Measurements from ENCODE around the gene IGSF3.

Gene IGSF3

DNA sequence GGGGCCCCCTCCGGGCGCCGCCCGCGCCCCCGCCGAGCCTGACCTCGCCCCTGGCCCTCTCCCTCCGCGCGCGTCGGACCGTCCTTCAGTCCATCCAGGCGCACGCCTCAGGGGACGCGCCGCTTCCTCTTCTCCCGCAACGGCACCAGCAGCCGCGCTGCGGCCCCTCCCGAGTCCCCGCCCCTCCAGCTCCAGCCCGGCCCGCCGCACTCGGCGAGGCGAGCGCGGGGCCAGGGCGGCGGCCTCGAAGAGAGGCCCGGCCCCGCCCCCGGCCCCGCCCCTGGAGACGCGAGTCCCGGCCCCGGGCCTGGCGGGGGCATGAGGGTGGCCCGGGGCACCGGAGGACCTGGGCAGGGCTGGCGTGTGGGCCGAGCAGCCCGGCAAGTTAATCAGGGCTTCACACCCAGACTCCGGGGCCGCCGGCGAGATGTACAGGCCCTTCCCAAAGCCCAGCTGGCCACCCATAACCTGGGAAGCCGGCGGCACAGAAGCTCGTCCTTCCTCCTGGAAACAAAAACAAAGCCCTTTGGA lies at the start of gene IGSF3:
Gene IGSF3 (minus strand): TSS at position 159 of the 531 bp plus-strand sequence. CDS start 1,407 bp downstream, outside the sequence.
- in situ Hi-C loops (cut with MboI; ENCODE audit: low sequenced_read_pairs): no loop called here

GRCh38 chr1:116717318-116717717 lies 49.8 kb upstream of the IGSF3 start:
- in situ Hi-C loops (cut with MboI; ENCODE audit: low sequenced_read_pairs): no loop called here

GRCh38 chr1:116716391-116716790 lies 48.9 kb upstream of the IGSF3 start:
- in situ Hi-C loops (cut with MboI; ENCODE audit: low sequenced_read_pairs): no loop called here

DNA sequence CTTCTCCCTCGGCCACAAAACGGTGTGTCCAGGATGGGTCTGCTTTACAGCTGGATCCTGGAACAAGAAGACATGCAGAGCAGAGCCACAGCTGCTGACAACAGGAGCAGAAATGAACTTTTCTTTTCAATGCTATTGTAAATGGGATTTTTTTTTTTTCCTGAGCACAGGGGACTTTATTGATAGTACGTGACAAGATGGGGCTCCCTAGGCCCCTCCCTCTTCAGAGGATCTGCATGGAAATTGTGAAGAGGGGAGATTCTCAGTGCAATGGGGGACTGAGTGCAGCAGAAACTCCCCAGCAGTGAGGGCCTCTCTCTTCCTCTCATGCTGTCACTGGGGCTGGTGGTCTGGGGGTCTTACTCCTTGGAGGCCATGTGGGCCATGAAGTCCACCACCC lies 45.9 kb upstream of the IGSF3 start:
- in situ Hi-C loops (cut with MboI; ENCODE audit: low sequenced_read_pairs): no loop called here

DNA sequence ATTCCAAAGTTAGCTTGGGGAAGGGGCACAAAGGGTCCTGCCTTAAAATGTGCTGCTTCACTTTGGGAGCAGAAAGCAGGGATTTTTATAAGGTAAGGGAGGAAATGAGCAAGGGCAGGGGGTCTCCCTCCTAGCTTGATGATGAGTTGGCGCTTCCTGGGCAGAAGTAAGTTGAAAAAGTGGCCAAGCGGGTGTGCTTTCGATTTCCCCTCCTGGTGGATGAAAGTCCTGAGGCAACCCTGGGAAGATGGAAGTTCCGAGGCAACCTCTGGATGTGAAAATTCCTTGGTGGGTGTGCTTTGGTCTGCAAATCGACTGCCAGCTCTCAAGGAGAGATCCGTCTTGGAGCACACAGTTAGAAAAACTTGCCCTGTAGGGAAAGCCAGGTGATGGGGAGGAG lies 45.0 kb upstream of the IGSF3 start:
- in situ Hi-C loops (cut with MboI; ENCODE audit: low sequenced_read_pairs): no loop called here

GRCh38 chr1:116711263-116711840 lies 43.8 kb upstream of the IGSF3 start:
- in situ Hi-C loops (cut with MboI; ENCODE audit: low sequenced_read_pairs): no loop called here

- in situ Hi-C loops (cut with MboI; ENCODE audit: low sequenced_read_pairs): no loop called here
Observed at GRCh38 chr1:116710420-116711262, 43.1 kb upstream of the IGSF3 start.

DNA sequence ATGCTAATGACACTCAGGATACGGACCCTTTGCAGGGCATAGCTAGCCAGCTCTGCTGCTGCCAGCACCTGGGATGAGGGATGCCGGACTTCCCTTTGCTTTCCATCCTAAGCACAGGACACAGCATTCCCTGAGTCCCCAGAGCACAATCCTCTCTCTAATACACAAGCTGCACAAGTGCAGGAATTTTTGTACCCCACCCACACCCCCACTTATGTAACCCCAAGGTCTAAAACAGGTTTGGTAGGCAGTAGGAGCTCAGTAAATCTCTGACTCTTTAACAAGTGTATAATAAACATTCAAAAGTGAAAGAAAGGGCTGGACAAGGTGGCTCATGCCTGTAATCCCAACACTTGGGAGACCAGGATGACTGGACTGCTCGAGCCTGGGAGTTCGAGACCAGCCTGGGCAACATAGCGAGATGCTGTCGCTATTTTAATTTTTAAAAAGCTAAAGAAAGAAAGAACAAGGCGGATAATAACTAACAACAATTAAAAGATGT lies 42.2 kb upstream of the IGSF3 start:
- in situ Hi-C loops (cut with MboI; ENCODE audit: low sequenced_read_pairs): no loop called here

DNA sequence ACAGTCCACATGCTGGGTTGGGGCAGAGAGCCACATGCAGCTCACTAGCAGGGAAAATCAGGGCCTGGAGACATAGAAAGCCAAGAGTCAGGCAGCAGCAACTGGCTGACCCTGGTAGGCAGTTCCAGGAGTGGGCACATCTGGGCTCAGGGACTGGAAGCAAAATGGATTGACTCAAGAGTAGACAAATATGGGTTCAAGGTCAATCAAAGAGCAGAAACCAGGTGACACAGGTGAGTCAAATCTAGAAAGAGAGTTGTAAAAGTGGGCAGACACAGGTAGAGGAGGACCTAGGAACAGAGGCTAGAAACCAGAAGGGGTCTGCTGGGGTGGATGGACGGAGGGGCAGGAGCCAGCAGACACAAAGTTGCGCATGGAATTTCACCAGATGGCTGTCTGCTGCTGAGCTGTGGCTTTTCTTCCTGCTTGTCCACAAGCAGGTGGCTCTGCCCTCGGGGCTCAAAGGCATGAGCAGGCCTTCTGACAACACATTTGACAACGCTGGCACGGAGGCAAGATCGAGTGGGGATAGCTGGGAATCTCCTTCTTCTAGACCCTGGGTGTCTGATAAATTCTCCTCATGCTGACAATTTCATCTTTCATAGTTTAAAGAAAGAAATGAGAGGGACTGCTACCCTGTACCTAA lies 40.8 kb upstream of the IGSF3 start:
- in situ Hi-C loops (cut with MboI; ENCODE audit: low sequenced_read_pairs): no loop called here

DNA sequence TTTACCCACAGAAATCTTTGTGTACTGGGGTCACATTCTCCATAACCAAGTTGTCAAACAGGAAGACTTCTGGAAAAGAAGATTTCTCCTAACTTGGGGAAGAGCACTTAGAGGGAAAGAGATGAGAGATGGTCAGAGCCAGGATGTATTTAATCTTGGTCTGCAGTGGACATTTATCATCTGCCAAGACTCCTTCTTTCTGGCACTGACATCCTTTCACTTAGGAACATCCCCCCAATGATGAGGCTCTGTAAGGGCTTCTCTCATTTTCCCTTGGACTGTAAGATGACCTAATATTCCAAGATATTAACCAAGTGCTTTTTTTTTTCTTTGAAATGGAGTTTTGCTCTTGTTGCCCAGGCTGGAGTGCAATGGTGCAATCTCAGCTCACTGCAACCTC lies 39.3 kb upstream of the IGSF3 start:
- in situ Hi-C loops (cut with MboI; ENCODE audit: low sequenced_read_pairs): no loop called here

GRCh38 chr1:116706123-116706522 lies 38.6 kb upstream of the IGSF3 start:
- in situ Hi-C loops (cut with MboI; ENCODE audit: low sequenced_read_pairs): no loop called here

DNA sequence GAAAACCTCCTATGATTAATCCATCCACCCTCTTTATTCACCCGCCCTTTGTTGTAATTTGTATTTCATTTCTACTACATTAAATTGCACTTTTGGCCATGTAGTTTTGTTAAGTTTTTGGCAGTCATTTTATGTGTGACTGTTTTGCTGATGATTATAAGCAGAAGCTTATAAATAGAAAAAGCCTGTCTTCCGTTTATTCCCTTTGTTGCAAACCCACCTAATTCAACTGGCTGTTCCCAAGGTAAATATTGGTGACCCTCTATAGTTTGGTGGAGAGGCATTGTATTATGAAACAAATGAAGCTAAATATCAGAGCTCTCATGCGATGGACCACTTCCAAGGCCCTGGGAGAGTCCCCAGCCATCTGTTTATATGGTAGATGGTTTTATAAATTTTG lies 36.7 kb upstream of the IGSF3 start:
- in situ Hi-C loops (cut with MboI; ENCODE audit: low sequenced_read_pairs): no loop called here

- in situ Hi-C loops (cut with MboI; ENCODE audit: low sequenced_read_pairs): no loop called here
Observed at GRCh38 chr1:116699605-116700004, 32.1 kb upstream of the IGSF3 start.

DNA sequence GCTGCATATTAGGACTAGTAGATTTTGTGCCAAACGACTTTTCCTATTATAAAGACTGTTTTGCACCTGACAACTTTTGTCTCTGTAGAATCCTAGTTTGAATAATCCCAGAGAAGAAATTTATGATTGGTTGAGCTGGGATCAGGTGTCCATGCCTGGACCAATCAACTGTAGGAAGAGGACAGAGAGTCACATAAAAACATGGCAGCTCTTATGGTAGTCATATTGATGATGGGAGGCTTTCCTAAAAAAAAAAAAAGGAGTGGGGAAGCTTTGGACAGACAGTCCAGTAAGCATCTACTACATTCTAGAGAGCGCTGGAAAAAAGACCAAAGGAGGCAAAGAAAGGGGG lies 30.7 kb upstream of the IGSF3 start:
- in situ Hi-C loops (cut with MboI; ENCODE audit: low sequenced_read_pairs): no loop called here

DNA sequence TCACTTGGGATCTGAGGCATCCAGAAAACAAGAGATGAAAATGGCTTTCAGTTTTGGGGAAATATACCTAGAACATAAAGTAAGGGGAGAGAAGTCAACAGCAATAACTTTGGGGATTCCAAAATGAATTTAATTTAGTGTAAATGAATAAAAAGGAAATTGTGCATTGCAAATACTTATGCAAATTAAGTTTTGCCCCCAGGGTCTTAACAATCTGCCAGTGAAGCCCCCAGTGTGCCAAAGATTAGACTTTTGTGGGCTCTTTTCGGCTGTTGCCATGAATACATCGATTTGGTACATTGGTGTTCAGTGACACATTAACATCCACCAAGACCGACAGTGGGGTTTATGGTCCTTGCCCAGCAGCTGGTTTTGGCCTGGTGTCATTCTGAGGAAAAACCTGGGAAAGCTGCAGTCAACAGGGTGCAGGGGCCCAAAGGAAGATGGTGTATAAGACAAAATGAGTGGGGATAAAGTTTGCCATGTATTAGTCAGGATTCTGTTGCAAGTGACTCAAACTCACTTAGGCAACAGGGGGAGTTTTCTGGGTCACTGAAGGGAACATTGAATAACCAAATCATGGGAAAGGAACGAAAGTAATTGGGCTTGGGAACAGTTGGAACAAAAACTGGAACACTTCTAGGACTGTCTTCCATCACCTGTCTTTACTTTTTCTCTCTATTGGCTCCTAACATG lies 30.2 kb upstream of the IGSF3 start:
- in situ Hi-C loops (cut with MboI; ENCODE audit: low sequenced_read_pairs): no loop called here

DNA sequence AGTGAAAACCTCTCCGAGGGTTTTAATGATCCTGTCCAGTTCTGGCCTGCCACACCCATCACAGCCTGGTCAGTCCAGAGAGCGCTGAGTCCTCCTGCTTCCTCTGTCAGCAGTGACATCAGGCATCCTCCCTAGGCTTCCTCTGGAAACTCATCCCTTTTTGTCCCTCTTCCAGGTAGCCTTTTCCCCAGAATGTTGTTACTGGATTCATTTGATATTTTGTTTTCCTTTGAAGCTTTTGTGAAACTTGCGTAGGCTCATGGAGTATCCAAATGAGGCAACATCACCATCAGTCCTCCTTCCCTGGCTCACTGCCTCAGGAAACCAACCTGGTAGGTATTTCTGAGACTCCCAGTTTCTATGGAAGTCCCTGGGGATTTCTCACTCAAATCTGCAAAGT lies 27.0 kb upstream of the IGSF3 start:
- in situ Hi-C loops (cut with MboI; ENCODE audit: low sequenced_read_pairs): no loop called here

DNA sequence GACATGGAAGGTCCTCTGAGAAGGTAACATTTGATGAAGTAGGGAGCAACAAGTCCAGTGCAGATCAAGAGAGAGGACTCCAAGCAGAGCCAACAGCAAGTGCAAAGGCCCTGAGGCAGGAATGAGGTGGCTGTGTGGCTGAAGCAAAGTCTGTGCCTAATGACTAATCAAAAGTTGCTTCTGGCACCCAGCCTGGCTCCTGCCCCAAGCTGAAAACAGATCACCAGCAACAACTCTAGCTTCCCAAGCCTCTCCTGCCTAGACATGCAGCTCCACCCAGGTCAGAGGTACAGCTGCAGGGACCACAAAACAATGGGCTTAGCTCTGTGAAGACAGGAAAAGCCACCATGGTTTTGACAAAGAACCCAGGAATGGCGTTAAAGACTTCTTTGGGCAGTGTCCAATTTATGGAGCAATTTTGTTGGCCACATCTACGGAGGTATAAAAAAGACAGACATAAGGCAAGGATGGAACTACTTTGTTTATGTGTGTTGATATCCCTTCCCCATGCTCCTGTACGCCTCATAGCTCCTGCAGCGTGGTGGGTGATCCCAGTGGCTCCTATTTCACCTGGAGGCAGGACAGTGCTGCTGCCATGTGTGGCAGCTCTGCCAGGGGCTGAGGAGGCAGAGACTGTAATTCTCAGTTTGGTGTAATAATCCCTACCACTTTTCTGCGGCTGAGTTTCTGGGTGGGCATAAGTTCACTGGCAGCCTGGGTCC lies 26.4 kb upstream of the IGSF3 start:
- in situ Hi-C loops (cut with MboI; ENCODE audit: low sequenced_read_pairs): no loop called here

GRCh38 chr1:116692879-116693278 lies 25.3 kb upstream of the IGSF3 start:
- in situ Hi-C loops (cut with MboI; ENCODE audit: low sequenced_read_pairs): no loop called here

DNA sequence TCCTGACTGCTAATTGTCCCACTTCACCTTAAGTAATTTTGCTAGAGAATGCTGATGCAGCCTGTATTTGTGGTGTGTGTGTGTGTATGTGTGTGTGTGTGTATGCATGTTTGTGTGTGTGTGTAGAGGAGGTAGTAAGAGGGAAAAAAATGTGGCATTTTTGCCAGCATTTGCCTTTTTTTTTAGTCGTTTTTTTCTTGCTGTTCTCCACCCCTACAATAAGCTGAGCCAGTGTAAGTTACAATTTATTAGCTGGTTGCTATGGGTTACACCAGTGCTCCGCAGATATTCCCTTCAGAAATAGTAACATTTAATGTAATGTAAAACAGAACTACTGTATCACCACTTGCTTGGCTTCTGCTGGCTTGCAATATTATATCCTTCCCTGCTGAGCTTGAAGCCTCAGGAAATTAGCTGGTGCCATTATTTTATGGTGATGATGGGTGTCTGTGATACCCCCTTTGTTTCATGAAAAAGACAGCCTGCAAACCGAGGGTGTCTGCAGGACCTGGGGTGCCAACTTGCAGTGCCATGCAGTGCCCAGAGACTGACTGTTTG lies 23.4 kb upstream of the IGSF3 start:
- in situ Hi-C loops (cut with MboI; ENCODE audit: low sequenced_read_pairs): no loop called here

DNA sequence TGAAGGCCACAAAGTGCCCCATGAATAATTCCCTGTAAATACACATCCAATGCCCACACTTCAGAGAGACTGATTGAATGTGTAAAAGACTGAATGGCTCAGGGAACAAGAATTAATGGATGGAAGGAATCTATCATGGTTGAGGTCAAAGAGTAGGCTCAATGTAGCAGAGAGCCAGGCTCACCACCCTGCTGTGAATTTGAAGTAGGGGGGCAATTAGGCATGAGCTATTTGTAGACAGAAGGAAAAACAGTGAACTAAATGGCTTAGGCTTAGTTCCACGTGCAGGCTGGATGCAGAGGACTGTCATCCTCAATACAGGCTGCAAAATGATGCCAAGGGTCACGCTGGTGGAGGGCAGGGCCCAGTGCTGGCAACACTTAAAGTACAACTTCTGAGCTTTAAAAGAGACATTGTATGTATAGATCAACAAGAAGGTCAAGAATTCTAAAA lies 22.9 kb upstream of the IGSF3 start:
- in situ Hi-C loops (cut with MboI; ENCODE audit: low sequenced_read_pairs): no loop called here

Measured in HL-60/S4 (cell line).